ENCODE measurements around the gene DOCK1. TPM values are rescaled to one million over a fixed set of nuclear protein-coding genes. Genes with fewer than 3 reads are reported as not detected.

The DOCK1 gene
- total RNA-seq, 4 donors from 2014 or later: 41.1 to 62.4 (median 53.2) TPM

GRCh38 chr10:127275272-127275671 lies 370.0 kb downstream of the DOCK1 start:
- no peak for TF ChIP-seq CTCF (IDR thresholded peaks at IDR 0.05; ENCODE audit: low read depth)

GRCh38 chr10:127275793-127276450 lies 370.7 kb downstream of the DOCK1 start:
- TF ChIP-seq CTCF (IDR thresholded peaks at IDR 0.05; ENCODE audit: low read depth): no peak

- TF ChIP-seq CTCF (IDR thresholded peaks at IDR 0.05; ENCODE audit: low read depth): no peak
Measured at GRCh38 chr10:127276794-127277462, 371.7 kb downstream of the DOCK1 start.

- TF ChIP-seq CTCF (IDR thresholded peaks at IDR 0.05; ENCODE audit: low read depth): no peak
Measured at GRCh38 chr10:127278001-127278400, 372.8 kb downstream of the DOCK1 start.

GRCh38 chr10:127279334-127279774 lies 374.1 kb downstream of the DOCK1 start:
- no peak for TF ChIP-seq CTCF (IDR thresholded peaks at IDR 0.05; ENCODE audit: low read depth)

- TF ChIP-seq CTCF (IDR thresholded peaks at IDR 0.05; ENCODE audit: low read depth): no peak
Measured at GRCh38 chr10:127280446-127280845, 375.2 kb downstream of the DOCK1 start.

- TF ChIP-seq CTCF (IDR thresholded peaks at IDR 0.05; ENCODE audit: low read depth): no peak
Measured at GRCh38 chr10:127283017-127283416, 377.8 kb downstream of the DOCK1 start.
